ENCODE data around the gene DEPDC5. TPM values are rescaled to one million over a fixed set of nuclear protein-coding genes. Genes with fewer than 3 reads are reported as not detected.
"Not testable (repeated sequence)": the region's sequence is repeated elsewhere in the genome, so short reads cannot be mapped to it uniquely, and the experiment has no call there.

DEPDC5 gene
- total RNA-seq, 2 donors from 2014 or later, result 31.9 to 43.2 TPM

GRCh38 chr22:31800065-31800464, 46.2 kb downstream of the DEPDC5 start:
- no peak for TF ChIP-seq CTCF (conservative IDR thresholded peaks at IDR 0.05)
- Mint-ChIP-seq H3K27me3 (ENCODE audit: insufficient read depth) (no peaks in the 10 kb centered on the region), H3K4me1 (no peaks in the 10 kb centered on the region), H3K4me3 (no peak overlapping the region), H3K27ac (no peak overlapping the region), H3K36me3 (ENCODE audit: low read depth) (peaks cover 60% of the 10 kb centered on the region), H3K9me3 (no peaks in the 10 kb centered on the region)
- H3K4me1 ChIP-seq (ENCODE audit: control insufficient read depth, insufficient read depth, low read length), result no peaks in the 10 kb centered on the region
- no peaks in the 10 kb centered on the region for H3K9me3 ChIP-seq (ENCODE audit: control insufficient read depth, low read length)
- no peaks in the 10 kb centered on the region for H3K27me3 ChIP-seq (ENCODE audit: control insufficient read depth, insufficient read depth, low read length, poor library complexity, severe bottlenecking)
- no peak overlapping the region for H3K4me3 ChIP-seq (ENCODE audit: low read length)
- no peak overlapping the region for H3K27ac ChIP-seq (ENCODE audit: low read depth, low read length)
- H3K9ac ChIP-seq (ENCODE audit: extremely low read depth, low read length, poor library complexity, severe bottlenecking), result no peak overlapping the region
- H3K36me3 ChIP-seq (ENCODE audit: control insufficient read depth, insufficient read depth, low read length), result peaks cover 35% of the 10 kb centered on the region
- DNase-seq, result no peak

- DNase-seq; H3K27ac ChIP-seq (ENCODE audit: low read depth, low read length); H3K4me1 ChIP-seq (ENCODE audit: control insufficient read depth, insufficient read depth, low read length); H3K4me1 Mint-ChIP-seq; H3K27me3 ChIP-seq (ENCODE audit: control insufficient read depth, insufficient read depth, low read length, poor library complexity, severe bottlenecking); H3K4me3 ChIP-seq (ENCODE audit: low read length); H3K9me3 ChIP-seq (ENCODE audit: control insufficient read depth, low read length); H3K9me3 Mint-ChIP-seq; H3K27ac Mint-ChIP-seq; H3K4me3 Mint-ChIP-seq; H3K9ac ChIP-seq (ENCODE audit: extremely low read depth, low read length, poor library complexity, severe bottlenecking); H3K27me3 Mint-ChIP-seq (ENCODE audit: insufficient read depth): not testable (repeated sequence)
- peaks cover 66% of the 10 kb centered on the region for H3K36me3 Mint-ChIP-seq (ENCODE audit: low read depth)
- peaks cover 38% of the 10 kb centered on the region for H3K36me3 ChIP-seq (ENCODE audit: control insufficient read depth, insufficient read depth, low read length)
- WGBS, 2 experiments (ENCODE audit: insufficient coverage in 1 of 2, insufficient read length in 1 of 2), result 93 to 100% methylated on average over 1 to 6 of the region's 6 CpGs
These were observed 47.0 kb downstream of the DEPDC5 start for GRCh38 chr22:31800861-31801260.

- Mint-ChIP-seq H3K27me3 (ENCODE audit: insufficient read depth) (no peaks in the 10 kb centered on the region), H3K9me3 (no peaks in the 10 kb centered on the region), H3K36me3 (ENCODE audit: low read depth) (peaks cover 71% of the 10 kb centered on the region), H3K27ac (no peak overlapping the region), H3K4me3 (no peak overlapping the region), H3K4me1 (no peaks in the 10 kb centered on the region)
- 94 to 100% methylated on average over 7 of the region's 7 CpGs for WGBS, 2 experiments (ENCODE audit: insufficient coverage in 1 of 2, insufficient read length in 1 of 2)
- TF ChIP-seq CTCF (conservative IDR thresholded peaks at IDR 0.05), result no peak
- peaks cover 49% of the 10 kb centered on the region for H3K36me3 ChIP-seq (ENCODE audit: control insufficient read depth, insufficient read depth, low read length)
- no peaks in the 10 kb centered on the region for H3K27me3 ChIP-seq (ENCODE audit: control insufficient read depth, insufficient read depth, low read length, poor library complexity, severe bottlenecking)
- H3K27ac ChIP-seq (ENCODE audit: low read depth, low read length), result no peak overlapping the region
- H3K4me1 ChIP-seq (ENCODE audit: control insufficient read depth, insufficient read depth, low read length), result no peaks in the 10 kb centered on the region
- no peak overlapping the region for H3K4me3 ChIP-seq (ENCODE audit: low read length)
- no peaks in the 10 kb centered on the region for H3K9me3 ChIP-seq (ENCODE audit: control insufficient read depth, low read length)
- no peak overlapping the region for H3K9ac ChIP-seq (ENCODE audit: extremely low read depth, low read length, poor library complexity, severe bottlenecking)
- DNase-seq, result no peak
These were observed 48.8 kb downstream of the DEPDC5 start for GRCh38 chr22:31802575-31802974.

GRCh38 chr22:31806751-31807150, 52.9 kb downstream of the DEPDC5 start:
- Histone ChIP-seq H3K9ac (ENCODE audit: extremely low read depth, low read length, poor library complexity, severe bottlenecking) (no peak overlapping the region), H3K27me3 (ENCODE audit: control insufficient read depth, insufficient read depth, low read length, poor library complexity, severe bottlenecking) (no peaks in the 10 kb centered on the region), H3K36me3 (ENCODE audit: control insufficient read depth, insufficient read depth, low read length) (peaks cover 57% of the 10 kb centered on the region), H3K27ac (ENCODE audit: low read depth, low read length) (no peak overlapping the region), H3K9me3 (ENCODE audit: control insufficient read depth, low read length) (no peaks in the 10 kb centered on the region), H3K4me1 (ENCODE audit: control insufficient read depth, insufficient read depth, low read length) (no peaks in the 10 kb centered on the region), H3K4me3 (ENCODE audit: low read length) (no peak overlapping the region)
- H3K4me3 Mint-ChIP-seq, result no peak overlapping the region
- no peak overlapping the region for H3K27ac Mint-ChIP-seq
- no peak for DNase-seq
- H3K9me3 Mint-ChIP-seq, result no peaks in the 10 kb centered on the region
- WGBS, 2 experiments (ENCODE audit: insufficient coverage in 1 of 2, insufficient read length in 1 of 2), result 94 to 96% methylated on average over 3 to 4 of the region's 4 CpGs
- no peak for TF ChIP-seq CTCF (conservative IDR thresholded peaks at IDR 0.05)
- no peaks in the 10 kb centered on the region for H3K4me1 Mint-ChIP-seq
- H3K36me3 Mint-ChIP-seq (ENCODE audit: low read depth), result peaks cover 70% of the 10 kb centered on the region
- no peaks in the 10 kb centered on the region for H3K27me3 Mint-ChIP-seq (ENCODE audit: insufficient read depth)
